Subcutaneous adipose tissue (tissue), 4 donors: ENCODE measurements around the gene FAM135A. TPM values are rescaled to one million over a fixed set of nuclear protein-coding genes. Genes with fewer than 3 reads are reported as not detected.

Source experiments
- CTCF ChIP-seq: fragments of 450-650 bp; IDR thresholded peaks from one replicate; pipeline ENCODE4 v1.5.1; 2016; ENCODE audit warnings: low read depth, mild to moderate bottlenecking, control low read depth, antibody characterized with exemption, moderate library complexity
- total RNA-seq, 4 donors: library from RNA; depleted of rRNA; stranded (reverse); fragments of >200 nt; gene quantifications; one replicate each; pipeline ENCODE4 v1.1.0, GENCODE V29; 2016

Gene FAM135A
- total RNA-seq, 4 donors from 2014 or later: 26.2 to 33.6 (median 27.1) TPM

DNA sequence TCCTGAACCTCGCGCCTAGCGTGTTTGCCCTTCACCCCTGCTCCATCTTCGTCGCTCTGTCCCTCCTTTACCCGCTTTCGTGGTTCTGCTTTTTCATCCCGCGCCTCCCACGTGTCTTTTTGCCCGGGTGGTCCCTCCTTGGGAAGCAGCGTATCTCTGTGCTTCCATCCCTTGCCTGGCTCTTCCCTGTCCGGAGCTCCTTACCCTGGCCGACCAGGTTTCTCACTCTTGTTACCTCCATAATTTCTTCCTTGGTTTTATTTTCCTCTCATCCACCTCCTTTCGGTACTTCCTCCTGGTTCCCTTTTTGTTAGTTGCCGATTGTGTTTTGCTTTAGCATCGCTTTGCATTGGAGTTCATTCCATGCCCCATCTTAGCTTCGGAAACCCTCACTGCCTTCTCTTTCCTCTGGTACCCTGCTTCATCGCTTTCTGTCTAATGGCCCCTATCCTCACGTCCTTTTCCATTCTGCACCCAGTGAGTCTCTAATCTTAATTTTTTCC, 735 bp downstream of the FAM135A start:
- TF ChIP-seq CTCF: no peak

DNA sequence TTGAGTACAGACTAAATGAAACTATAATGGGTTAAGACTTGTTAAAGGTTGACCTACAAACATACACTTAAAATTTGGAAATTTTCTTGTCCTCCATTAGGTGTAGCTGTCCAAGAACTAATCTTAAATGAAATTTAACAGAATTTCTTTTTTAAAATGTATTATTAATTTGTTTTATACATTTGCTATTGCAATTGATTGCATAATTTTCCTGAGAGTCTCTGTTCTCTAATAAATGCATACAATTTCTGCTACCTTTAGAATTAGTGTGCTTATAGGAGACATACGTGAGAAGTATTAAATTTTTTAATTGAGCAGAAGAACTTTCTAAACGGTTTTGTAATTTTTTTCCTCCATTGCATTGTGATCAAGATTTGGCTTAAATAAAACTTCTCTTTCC, 1.5 kb downstream of the FAM135A start:
- TF ChIP-seq CTCF: no peak

- no peak for TF ChIP-seq CTCF
Measured at GRCh38 chr6:70415247-70415646, 1.9 kb downstream of the FAM135A start.

GRCh38 chr6:70415660-70416059, 2.4 kb downstream of the FAM135A start:
- no peak for TF ChIP-seq CTCF

DNA sequence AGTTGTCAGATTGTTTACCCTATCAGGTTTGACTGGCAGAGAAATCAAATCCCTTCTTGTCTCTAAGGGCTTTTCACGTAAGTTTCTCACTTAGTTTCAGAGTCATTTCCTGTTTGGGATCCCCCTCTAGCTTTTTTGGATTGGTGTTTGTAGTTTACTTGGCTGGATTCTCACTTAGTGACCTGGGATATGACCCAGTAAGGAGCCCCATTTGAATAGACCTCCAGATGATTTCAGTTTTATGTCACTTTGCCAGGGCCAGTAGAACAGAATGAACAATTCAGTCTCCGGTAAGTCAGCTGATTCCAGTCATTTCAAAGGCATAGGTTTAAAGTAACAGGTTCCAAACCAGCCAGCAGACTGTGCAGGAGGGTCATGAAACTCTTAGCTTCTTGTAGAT, 8.2 kb downstream of the FAM135A start:
- TF ChIP-seq CTCF: no peak

DNA sequence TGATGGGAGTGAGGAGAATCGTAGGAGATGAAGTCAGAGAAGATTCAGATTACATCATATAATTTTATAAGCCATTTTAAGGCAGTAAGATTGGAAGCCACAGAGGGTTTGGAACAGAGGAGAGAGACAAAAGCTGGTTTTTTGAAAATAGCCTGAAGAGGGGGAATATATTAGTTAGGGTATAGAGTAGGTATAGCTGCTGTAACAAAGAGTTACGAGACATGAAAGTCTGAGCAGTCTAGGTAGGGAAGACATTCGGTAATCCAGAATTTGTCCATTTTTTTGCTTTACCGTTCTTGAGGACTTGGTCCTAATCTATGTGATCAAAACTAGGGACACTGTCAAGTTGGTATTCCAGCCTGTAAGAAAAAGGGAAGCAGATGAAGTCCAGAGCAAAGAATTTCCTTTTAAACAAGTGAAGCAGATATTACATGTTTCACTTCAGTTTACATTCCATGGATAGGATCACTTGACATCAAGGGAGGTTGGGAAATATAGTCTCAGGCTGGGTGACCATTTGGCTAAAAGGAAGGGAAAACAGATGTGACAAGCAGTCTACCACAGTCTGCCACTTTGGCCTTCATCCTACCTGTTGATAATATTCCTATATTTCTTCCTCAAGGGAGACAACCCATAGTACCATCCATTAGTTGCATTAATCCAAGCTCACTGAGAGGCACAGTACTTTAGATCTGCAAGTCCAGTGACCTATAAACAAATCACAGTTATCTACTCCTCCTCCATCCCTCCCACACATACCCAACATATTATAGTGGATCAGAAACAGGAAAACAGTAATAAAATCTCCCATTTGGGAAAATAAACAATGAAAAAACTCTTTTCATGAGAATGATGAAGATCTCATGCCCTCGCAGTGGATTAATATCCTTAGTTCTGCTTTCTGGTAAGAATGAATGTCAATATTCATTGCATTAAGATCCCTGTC, 10.2 kb downstream of the FAM135A start:
- TF ChIP-seq CTCF: no peak

DNA sequence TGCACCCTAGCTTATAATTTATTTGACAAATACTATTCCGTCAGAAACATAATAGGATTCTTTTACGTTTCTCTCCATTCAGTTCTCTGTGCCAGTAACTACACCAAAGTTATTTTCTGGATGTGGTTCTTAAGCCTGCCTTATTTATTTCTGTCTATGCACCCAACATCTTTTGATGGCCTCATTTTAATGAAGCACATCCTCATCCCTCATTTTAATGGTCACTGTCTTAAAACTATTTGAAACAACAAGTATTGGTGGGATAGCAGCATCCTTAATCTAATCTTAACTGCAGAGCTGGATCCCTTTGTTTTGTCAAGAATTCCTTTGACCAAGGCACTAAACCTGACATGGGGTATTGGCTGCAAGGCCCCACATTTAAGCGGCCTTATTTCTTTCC, 11.0 kb downstream of the FAM135A start:
- no peak for TF ChIP-seq CTCF
